ENCODE data around the gene JUP.

DNA sequence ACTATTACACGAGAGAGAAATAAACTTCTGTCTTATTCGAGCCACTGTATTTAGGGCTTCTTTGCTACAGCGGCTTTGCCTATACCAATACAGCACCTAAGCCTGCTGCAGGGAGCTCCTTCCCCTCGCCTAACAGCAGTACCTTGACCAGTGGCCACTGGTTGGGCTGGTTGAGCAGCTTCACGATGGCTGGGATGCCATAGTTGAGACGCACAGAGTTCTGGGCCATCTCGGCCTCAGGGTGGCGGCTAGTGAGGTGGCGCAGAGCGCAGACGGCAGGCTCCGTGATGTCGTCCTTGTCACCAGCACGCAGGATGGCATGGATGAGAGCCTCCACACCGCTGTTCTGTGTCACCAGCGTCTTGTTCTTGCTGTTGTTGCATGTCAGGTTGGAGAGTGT, 23.7 kb downstream of the JUP start:
- TF ChIP-seq TCF7L2 (IDR thresholded peaks at IDR 0.05; ENCODE audit: borderline replicate concordance, extremely low read depth, insufficient read depth, insufficient read length), result no peak
- no peak for TF ChIP-seq POLR2A (IDR thresholded peaks at IDR 0.05; ENCODE audit: borderline replicate concordance, extremely low read depth, insufficient read depth, insufficient read length)
- no peak for TF ChIP-seq CTCF (IDR thresholded peaks at IDR 0.05 in 2 of 3, conservative IDR thresholded peaks at IDR 0.05 in 1 of 3; ENCODE audit: borderline replicate concordance in 1 of 3, insufficient read depth in 1 of 3, low read depth in 2 of 3, low read length in 2 of 3)
- no peak for TF ChIP-seq EGR1 (IDR thresholded peaks at IDR 0.05; ENCODE audit: low read depth)
- TF ChIP-seq POLR2AphosphoS5 (IDR thresholded peaks at IDR 0.05; ENCODE audit: low read depth, low read length), result no peak
- no peak for TF ChIP-seq EZH2 (IDR thresholded peaks at IDR 0.05)
- no peak for TF ChIP-seq EZH2phosphoT487 (IDR thresholded peaks at IDR 0.05; ENCODE audit: borderline replicate concordance)
- TF ChIP-seq YY1 (IDR thresholded peaks at IDR 0.05; ENCODE audit: extremely low read depth, insufficient replicate concordance, low read depth, low read length), result no peak
- no peak for TF ChIP-seq SRF (IDR thresholded peaks at IDR 0.05; ENCODE audit: low read depth)
- TF ChIP-seq, protein P1, sequence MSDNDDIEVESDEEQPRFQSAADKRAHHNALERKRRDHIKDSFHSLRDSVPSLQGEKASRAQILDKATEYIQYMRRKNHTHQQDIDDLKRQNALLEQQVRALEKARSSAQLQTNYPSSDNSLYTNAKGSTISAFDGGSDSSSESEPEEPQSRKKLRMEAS (IDR thresholded peaks at IDR 0.05), result no peak

Data from HCT116 (cell line).